ENCODE data around the gene RAB23.

Gene RAB23

GRCh38 chr6:57177545-57178265 is 44.4 kb downstream of the RAB23 start:
- DNase-seq = no peak

- no peak for DNase-seq
Measured at GRCh38 chr6:57174511-57174907, 47.6 kb downstream of the RAB23 start.

- DNase-seq = no peak
Measured at GRCh38 chr6:57173886-57174510, 48.1 kb downstream of the RAB23 start.

- DNase-seq = peak; percentile 26
Measured at GRCh38 chr6:57173056-57173885, 48.8 kb downstream of the RAB23 start.

GRCh38 chr6:57172136-57173055 is 49.7 kb downstream of the RAB23 start, which contains the start of gene BAG2:
BAG2 (plus strand) TSS chr6:57172326; CDS start chr6:57172698, 372 bp downstream.
- peak; percentile 92 for DNase-seq

GRCh38 chr6:57165080-57165479 is 57.0 kb downstream of the RAB23 start:
- DNase-seq = no peak

- no peak for DNase-seq
Measured at GRCh38 chr6:57163956-57164355, 58.2 kb downstream of the RAB23 start.

- DNase-seq = no peak
Measured at GRCh38 chr6:57162516-57162915, 59.6 kb downstream of the RAB23 start.

GRCh38 chr6:57162028-57162427 is 60.1 kb downstream of the RAB23 start:
- no peak for DNase-seq

GRCh38 chr6:57159127-57159526 is 63.0 kb downstream of the RAB23 start:
- DNase-seq = no peak

- no peak for DNase-seq
Measured at GRCh38 chr6:57158658-57159057, 63.4 kb downstream of the RAB23 start.

- no peak for DNase-seq
Measured at GRCh38 chr6:57147955-57148858, 73.9 kb downstream of the RAB23 start.

GRCh38 chr6:57147401-57147800 is 74.7 kb downstream of the RAB23 start:
- DNase-seq = no peak

GRCh38 chr6:57143690-57144089 is 78.4 kb downstream of the RAB23 start:
- no peak for DNase-seq

- no peak for DNase-seq
Measured at GRCh38 chr6:57142178-57142525, 80.0 kb downstream of the RAB23 start.

GRCh38 chr6:57141451-57142177 is 80.5 kb downstream of the RAB23 start:
- DNase-seq = no peak

GRCh38 chr6:57138026-57138425 is 84.1 kb downstream of the RAB23 start:
- no peak for DNase-seq

- no peak for DNase-seq
Measured at GRCh38 chr6:57137350-57137749, 84.8 kb downstream of the RAB23 start.
